HEK293T (cell line): ENCODE measurements around the gene RUNX3.

Experiments
- FOXM1 ChIP-seq: fragments of 450-650 bp; IDR thresholded peaks from 2 replicates; pipeline ENCODE4 v1.6.1; 2017; ENCODE audit warnings: mild to moderate bottlenecking, borderline replicate concordance
- HDGF ChIP-seq: fragments of 450-650 bp; IDR thresholded peaks from 2 replicates; pipeline ENCODE4 v1.6.1; 2017; ENCODE audit warnings: antibody characterized with exemption, borderline replicate concordance
- L3MBTL2 ChIP-seq: fragments of 450-650 bp; conservative IDR thresholded peaks from 2 replicates; pipeline ENCODE4 v1.6.1; 2016; ENCODE audit warnings: mild to moderate bottlenecking
- TARDBP ChIP-seq: fragments of 450-650 bp; IDR thresholded peaks from 2 replicates; pipeline ENCODE4 v1.6.1; 2016
- ZNF384 ChIP-seq: fragments of 450-650 bp; IDR thresholded peaks from 2 replicates; pipeline ENCODE4 v1.6.1; 2016

DNA sequence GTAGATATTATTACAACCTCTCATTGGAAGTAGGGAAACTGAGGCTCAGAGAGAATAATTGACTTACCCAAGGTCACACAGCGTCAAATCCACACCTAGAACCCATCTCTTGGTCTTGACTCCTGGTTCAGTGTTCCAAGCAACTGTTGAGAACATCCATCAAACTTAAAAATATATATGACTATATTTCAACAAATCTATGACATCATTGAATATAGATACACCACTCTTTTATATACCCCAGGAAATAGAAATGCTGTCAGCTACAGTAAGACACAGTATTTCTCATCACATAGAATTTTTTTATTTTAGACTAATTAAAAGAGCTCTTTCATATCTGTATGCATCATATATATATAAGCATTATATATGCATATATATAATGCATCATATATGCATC is 56.9 kb downstream of the RUNX3 start:
- no peak for TF ChIP-seq FOXM1
- no peak for TF ChIP-seq L3MBTL2
- no peak for TF ChIP-seq ZNF384
- TF ChIP-seq HDGF = no peak
- TF ChIP-seq TARDBP = no peak
